ENCODE results near the gene KIAA1755. TPM values are rescaled to one million over a fixed set of nuclear protein-coding genes. Genes with fewer than 3 reads are reported as not detected.
"Not testable (repeated sequence)": the region's sequence is repeated elsewhere in the genome, so short reads cannot be mapped to it uniquely, and the experiment has no call there.

Gene KIAA1755
- total RNA-seq, 1 donor from 2014 or later: 0.22 TPM

DNA sequence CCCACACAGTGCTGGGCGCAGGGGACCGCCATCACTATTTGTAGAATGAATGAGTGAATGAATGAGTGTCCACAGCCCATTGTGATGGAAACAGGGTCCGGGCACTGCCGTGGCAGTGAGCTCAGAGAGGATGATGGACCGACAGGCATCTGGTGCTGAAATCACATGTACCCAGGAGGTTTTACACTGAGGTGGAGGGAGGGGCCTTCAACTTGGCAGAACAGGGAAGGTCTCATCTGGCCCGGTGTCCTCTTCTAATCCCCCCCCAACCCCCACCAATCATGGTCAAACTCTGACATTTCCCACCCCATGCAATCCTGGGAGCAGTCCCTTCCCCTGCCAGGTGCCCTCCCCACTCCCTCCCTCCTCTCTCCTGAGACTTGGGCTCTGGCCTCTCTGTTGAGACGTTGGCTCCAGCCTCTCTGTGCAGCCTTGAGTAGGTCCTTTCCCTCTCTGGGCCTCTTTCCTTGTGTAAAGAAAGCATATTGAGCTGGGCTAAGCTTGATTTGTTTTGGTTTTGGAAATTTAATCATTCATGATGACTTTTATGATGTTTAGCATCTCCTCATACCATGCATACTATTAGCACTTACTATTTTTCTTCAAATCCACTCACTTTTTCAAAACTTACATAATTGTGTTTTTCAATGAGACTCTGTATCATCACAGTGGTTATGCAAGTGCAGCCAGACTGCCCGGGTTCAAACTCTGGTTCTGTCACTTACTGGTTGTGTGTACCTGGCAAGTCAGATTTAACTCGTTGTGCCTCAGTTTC, 10.8 kb downstream of the KIAA1755 start:
- DNase-seq (ENCODE audit: low spot score): no peak
- H3K4me1 ChIP-seq: peaks cover 14% of the 10 kb centered on the region
- no peaks in the 10 kb centered on the region for H4K20me1 ChIP-seq (ENCODE audit: low read depth)
- no peaks in the 10 kb centered on the region for H3F3A ChIP-seq (ENCODE audit: low read depth)
- H3K9me3 Mint-ChIP-seq: peaks cover 4% of the 10 kb centered on the region
- H3K27ac ChIP-seq: no peak overlapping the region
- no peaks in the 10 kb centered on the region for H3K9me3 ChIP-seq (ENCODE audit: low read depth)
- no peak overlapping the region for H3K4me2 ChIP-seq
- H3K27me3 ChIP-seq: no peaks in the 10 kb centered on the region
- peaks cover 23% of the 10 kb centered on the region for H3K4me1 Mint-ChIP-seq
- H3K9ac ChIP-seq: no peak overlapping the region
- no peak overlapping the region for H3K4me3 Mint-ChIP-seq
- H3K27ac Mint-ChIP-seq: peak overlapping the region; percentile 69
- peaks cover 7% of the 10 kb centered on the region for H3K27me3 Mint-ChIP-seq (ENCODE audit: insufficient read depth, low read depth)
- no peaks in the 10 kb centered on the region for H3K79me2 ChIP-seq (ENCODE audit: low read depth)
- H3K4me3 ChIP-seq: no peak overlapping the region
- TF ChIP-seq EZH2phosphoT487 (IDR thresholded peaks at IDR 0.05) (no peak), EZH2 (IDR thresholded peaks at IDR 0.05) (no peak), CTCF (IDR thresholded peaks at IDR 0.05) (no peak)
- no peaks in the 10 kb centered on the region for H3K36me3 ChIP-seq
- no peaks in the 10 kb centered on the region for H3K36me3 Mint-ChIP-seq
- no peak overlapping the region for H2AFZ ChIP-seq (replicated peaks)

DNA sequence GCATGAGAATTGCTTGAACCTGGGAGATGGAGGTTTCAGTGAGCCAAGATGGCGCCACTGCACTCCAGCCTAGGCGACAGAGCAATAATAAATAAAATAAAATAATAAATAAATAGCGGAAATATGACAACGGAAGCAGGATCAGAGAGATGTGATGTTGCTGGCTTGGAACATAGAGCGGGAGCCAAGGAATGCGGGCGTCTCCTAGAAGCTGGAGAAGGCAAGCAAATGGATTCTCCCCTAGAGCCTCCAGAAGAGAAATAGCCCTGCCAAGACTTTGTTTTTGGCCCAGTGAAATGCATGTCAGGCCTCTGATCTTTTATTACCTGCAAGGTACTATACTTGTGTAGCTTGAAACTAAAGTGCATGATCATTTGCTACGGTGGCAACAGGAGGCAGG, 12.4 kb downstream of the KIAA1755 start:
- Histone ChIP-seq H2AFZ (replicated peaks) (no peak overlapping the region), H3K9ac (no peak overlapping the region), H3K4me1 (peaks cover 10% of the 10 kb centered on the region), H3K36me3 (no peaks in the 10 kb centered on the region), H3K4me3 (no peak overlapping the region), H3K27ac (no peak overlapping the region), H3K4me2 (no peak overlapping the region), H3K79me2 (ENCODE audit: low read depth) (no peaks in the 10 kb centered on the region), H3K27me3 (no peaks in the 10 kb centered on the region), H3F3A (ENCODE audit: low read depth) (no peaks in the 10 kb centered on the region), H4K20me1 (ENCODE audit: low read depth) (no peaks in the 10 kb centered on the region), H3K9me3 (ENCODE audit: low read depth) (peaks cover 3% of the 10 kb centered on the region)
- Mint-ChIP-seq H3K36me3 (peaks cover 2% of the 10 kb centered on the region), H3K27me3 (ENCODE audit: insufficient read depth, low read depth) (peaks cover 11% of the 10 kb centered on the region), H3K4me3 (no peak overlapping the region), H3K27ac (no peak overlapping the region), H3K9me3 (peaks cover 15% of the 10 kb centered on the region), H3K4me1 (peaks cover 17% of the 10 kb centered on the region)
- TF ChIP-seq EZH2 (IDR thresholded peaks at IDR 0.05): no peak
- TF ChIP-seq CTCF (IDR thresholded peaks at IDR 0.05): no peak
- no peak for TF ChIP-seq EZH2phosphoT487 (IDR thresholded peaks at IDR 0.05)
- no peak for DNase-seq (ENCODE audit: low spot score)

GRCh38 chr20:38247725-38248124, 12.8 kb downstream of the KIAA1755 start:
- not testable (repeated sequence) for H3K9me3 ChIP-seq (ENCODE audit: low read depth); H3K79me2 ChIP-seq (ENCODE audit: low read depth); H3K27me3 ChIP-seq; H3K36me3 Mint-ChIP-seq; H3K9ac ChIP-seq; H3K4me3 ChIP-seq; H3F3A ChIP-seq (ENCODE audit: low read depth); H4K20me1 ChIP-seq (ENCODE audit: low read depth); H3K4me3 Mint-ChIP-seq; H3K27ac ChIP-seq; H3K36me3 ChIP-seq; H3K4me1 ChIP-seq; H2AFZ ChIP-seq (replicated peaks); H3K27ac Mint-ChIP-seq; H3K4me2 ChIP-seq; DNase-seq (ENCODE audit: low spot score)
- peaks cover 11% of the 10 kb centered on the region for H3K27me3 Mint-ChIP-seq (ENCODE audit: insufficient read depth, low read depth)
- H3K4me1 Mint-ChIP-seq: peaks cover 14% of the 10 kb centered on the region
- H3K9me3 Mint-ChIP-seq: peaks cover 19% of the 10 kb centered on the region

DNA sequence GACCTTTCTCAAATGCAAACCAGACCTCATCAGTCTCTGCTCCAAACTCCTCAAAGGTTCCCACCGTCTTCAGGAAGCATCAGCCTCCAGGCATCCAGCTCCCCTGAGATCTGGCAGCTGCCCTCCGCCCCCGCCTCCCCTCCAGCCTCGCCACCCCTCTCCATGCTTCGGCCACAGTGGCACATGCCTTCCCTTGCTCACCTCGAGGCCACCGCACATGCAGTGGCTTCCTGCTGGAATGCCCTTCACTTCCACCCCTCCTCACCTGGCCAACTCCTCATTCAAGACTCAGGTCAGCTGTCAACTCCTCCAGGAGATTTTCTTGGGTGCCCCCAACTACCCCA, 13.4 kb downstream of the KIAA1755 start:
- Mint-ChIP-seq H3K9me3 (peaks cover 24% of the 10 kb centered on the region), H3K4me1 (peaks cover 8% of the 10 kb centered on the region), H3K27me3 (ENCODE audit: insufficient read depth, low read depth) (peaks cover 11% of the 10 kb centered on the region), H3K4me3 (no peak overlapping the region), H3K36me3 (peaks cover 6% of the 10 kb centered on the region), H3K27ac (peak overlapping the region; percentile 78)
- TF ChIP-seq EZH2phosphoT487 (IDR thresholded peaks at IDR 0.05): no peak
- no peak for TF ChIP-seq EZH2 (IDR thresholded peaks at IDR 0.05)
- TF ChIP-seq CTCF (IDR thresholded peaks at IDR 0.05): no peak
- no peaks in the 10 kb centered on the region for H3K36me3 ChIP-seq
- H4K20me1 ChIP-seq (ENCODE audit: low read depth): no peaks in the 10 kb centered on the region
- H3K9me3 ChIP-seq (ENCODE audit: low read depth): peaks cover 10% of the 10 kb centered on the region
- H3K27me3 ChIP-seq: no peaks in the 10 kb centered on the region
- no peak for DNase-seq (ENCODE audit: low spot score)
- no peak overlapping the region for H2AFZ ChIP-seq (replicated peaks)
- no peaks in the 10 kb centered on the region for H3K79me2 ChIP-seq (ENCODE audit: low read depth)
- no peak overlapping the region for H3K4me3 ChIP-seq
- H3K27ac ChIP-seq: no peak overlapping the region
- H3K4me1 ChIP-seq: peaks cover under 1% of the 10 kb centered on the region
- no peaks in the 10 kb centered on the region for H3F3A ChIP-seq (ENCODE audit: low read depth)
- H3K4me2 ChIP-seq: no peak overlapping the region
- no peak overlapping the region for H3K9ac ChIP-seq

Data from neural progenitor cell (in vitro differentiated cells).